ENCODE results near the gene UMAD1.

The UMAD1 gene

DNA sequence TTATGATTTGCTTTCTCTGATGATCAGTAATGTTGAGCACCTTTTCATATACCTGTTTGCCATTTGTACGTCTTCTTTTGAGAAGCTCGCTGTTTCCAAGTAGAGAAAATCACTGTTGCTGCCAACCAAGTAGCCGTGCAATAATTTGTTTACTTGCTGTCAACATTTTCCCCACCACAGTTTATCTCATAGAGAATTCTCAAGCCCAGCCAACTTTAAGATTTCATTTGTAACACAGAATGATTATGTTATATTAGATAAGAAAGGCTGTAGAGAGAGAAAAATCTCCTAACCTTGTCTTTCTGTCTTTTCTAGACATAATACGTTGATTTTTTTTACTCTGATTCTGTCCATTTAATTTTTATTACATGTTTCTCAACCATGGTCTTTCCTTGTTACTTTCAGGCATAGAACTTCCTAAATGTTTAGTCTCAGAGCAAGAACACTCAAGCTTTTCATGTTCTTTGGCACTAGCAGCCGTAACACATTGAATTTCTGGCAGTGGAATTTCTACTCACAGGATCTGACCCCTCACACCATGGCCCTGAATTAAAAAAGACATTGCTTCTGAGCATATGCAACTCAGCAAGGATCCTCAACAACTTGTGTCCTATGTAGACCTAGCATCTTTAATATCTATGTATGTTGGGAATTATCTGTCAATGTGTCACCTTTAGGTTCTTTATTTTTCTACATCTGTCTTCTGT lies 54.7 kb downstream of the UMAD1 start:
- TF ChIP-seq EGR1 (IDR thresholded peaks at IDR 0.05) (no peak), EP300 (IDR thresholded peaks at IDR 0.05; ENCODE audit: borderline replicate concordance) (no peak), CEBPB (IDR thresholded peaks at IDR 0.05) (no peak), CREB1 (IDR thresholded peaks at IDR 0.05; ENCODE audit: low read depth) (no peak), TCF12 (IDR thresholded peaks at IDR 0.05; ENCODE audit: low read depth) (no peak), NFIC (IDR thresholded peaks at IDR 0.05) (no peak), RAD21 (IDR thresholded peaks at IDR 0.05; ENCODE audit: low read depth) (no peak), ZBTB7A (IDR thresholded peaks at IDR 0.05; ENCODE audit: low read depth) (no peak)
- TF ChIP-seq, protein P1, sequence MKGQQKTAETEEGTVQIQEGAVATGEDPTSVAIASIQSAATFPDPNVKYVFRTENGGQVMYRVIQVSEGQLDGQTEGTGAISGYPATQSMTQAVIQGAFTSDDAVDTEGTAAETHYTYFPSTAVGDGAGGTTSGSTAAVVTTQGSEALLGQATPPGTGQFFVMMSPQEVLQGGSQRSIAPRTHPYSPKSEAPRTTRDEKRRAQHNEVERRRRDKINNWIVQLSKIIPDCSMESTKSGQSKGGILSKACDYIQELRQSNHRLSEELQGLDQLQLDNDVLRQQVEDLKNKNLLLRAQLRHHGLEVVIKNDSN (IDR thresholded peaks at IDR 0.05) = no peak
- TF ChIP-seq, protein P2, sequence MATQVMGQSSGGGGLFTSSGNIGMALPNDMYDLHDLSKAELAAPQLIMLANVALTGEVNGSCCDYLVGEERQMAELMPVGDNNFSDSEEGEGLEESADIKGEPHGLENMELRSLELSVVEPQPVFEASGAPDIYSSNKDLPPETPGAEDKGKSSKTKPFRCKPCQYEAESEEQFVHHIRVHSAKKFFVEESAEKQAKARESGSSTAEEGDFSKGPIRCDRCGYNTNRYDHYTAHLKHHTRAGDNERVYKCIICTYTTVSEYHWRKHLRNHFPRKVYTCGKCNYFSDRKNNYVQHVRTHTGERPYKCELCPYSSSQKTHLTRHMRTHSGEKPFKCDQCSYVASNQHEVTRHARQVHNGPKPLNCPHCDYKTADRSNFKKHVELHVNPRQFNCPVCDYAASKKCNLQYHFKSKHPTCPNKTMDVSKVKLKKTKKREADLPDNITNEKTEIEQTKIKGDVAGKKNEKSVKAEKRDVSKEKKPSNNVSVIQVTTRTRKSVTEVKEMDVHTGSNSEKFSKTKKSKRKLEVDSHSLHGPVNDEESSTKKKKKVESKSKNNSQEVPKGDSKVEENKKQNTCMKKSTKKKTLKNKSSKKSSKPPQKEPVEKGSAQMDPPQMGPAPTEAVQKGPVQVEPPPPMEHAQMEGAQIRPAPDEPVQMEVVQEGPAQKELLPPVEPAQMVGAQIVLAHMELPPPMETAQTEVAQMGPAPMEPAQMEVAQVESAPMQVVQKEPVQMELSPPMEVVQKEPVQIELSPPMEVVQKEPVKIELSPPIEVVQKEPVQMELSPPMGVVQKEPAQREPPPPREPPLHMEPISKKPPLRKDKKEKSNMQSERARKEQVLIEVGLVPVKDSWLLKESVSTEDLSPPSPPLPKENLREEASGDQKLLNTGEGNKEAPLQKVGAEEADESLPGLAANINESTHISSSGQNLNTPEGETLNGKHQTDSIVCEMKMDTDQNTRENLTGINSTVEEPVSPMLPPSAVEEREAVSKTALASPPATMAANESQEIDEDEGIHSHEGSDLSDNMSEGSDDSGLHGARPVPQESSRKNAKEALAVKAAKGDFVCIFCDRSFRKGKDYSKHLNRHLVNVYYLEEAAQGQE (IDR thresholded peaks at IDR 0.05; ENCODE audit: low read depth) = no peak

DNA sequence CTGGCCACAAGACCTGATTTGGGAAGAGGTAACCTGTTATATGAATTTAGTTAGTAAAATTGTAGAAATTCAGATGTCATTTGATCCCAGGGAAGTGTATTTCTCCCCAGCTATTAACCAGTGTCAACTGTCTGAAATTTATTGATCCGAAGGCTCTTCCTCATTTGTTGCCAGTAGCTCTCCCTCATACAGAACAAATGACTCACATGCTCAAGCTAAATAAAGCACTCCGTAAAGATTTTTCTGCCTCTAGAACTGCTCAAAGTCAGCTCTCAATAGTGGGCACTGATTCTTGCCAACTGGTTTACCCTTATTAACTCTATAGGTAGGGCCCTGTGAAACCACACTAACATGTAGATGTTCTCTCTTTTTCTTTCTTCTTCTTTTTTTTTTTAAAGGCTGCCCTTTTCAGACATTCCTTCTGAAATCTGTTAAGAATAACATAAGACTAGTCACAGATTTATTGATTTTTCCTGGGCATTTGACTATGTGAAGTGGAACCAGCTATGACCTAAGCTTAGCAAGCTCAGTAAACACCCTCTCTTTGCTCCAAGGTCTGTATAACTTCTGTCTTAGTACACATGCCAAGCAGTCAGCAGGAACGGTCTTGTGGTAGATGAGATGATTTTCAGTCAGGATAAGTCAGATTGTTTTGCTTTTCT lies 56.0 kb downstream of the UMAD1 start:
- TF ChIP-seq YY1 (IDR thresholded peaks at IDR 0.05; ENCODE audit: low read depth) (no peak), TEAD4 (IDR thresholded peaks at IDR 0.05) (no peak), NFIC (IDR thresholded peaks at IDR 0.05) (no peak), ZBTB7A (IDR thresholded peaks at IDR 0.05; ENCODE audit: low read depth) (no peak), TAF1 (IDR thresholded peaks at IDR 0.05; ENCODE audit: low read depth) (no peak), CREB1 (IDR thresholded peaks at IDR 0.05; ENCODE audit: low read depth) (no peak), EGR1 (IDR thresholded peaks at IDR 0.05) (no peak), RAD21 (IDR thresholded peaks at IDR 0.05; ENCODE audit: low read depth) (no peak), TCF12 (IDR thresholded peaks at IDR 0.05; ENCODE audit: low read depth) (no peak), FOXM1 (IDR thresholded peaks at IDR 0.05; ENCODE audit: borderline replicate concordance, low read depth) (no peak), EP300 (IDR thresholded peaks at IDR 0.05; ENCODE audit: borderline replicate concordance) (no peak)
- TF ChIP-seq, protein P2 (IDR thresholded peaks at IDR 0.05; ENCODE audit: low read depth) = no peak
- TF ChIP-seq, protein P3, sequence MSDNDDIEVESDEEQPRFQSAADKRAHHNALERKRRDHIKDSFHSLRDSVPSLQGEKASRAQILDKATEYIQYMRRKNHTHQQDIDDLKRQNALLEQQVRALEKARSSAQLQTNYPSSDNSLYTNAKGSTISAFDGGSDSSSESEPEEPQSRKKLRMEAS (IDR thresholded peaks at IDR 0.05) = no peak
- TF ChIP-seq, protein P1 (IDR thresholded peaks at IDR 0.05) = no peak

DNA sequence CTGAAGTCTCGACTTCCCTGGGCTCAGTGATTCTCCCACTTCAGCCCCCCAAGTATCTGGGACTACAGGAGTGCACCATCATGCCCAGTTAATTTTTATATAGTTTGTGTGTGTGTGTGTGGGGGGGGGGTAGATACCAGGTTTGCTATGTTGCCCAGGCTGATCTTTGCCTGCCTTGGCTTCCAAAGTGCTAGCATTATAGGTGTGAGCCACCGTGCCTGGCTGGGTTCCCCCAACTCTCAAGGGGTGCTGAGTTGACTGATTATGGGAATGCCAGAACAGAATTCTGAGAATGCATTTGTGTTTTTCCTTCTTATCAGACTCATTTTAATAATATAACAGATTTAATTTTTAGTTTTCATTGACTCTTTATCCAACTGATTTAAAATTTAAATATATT lies 58.4 kb downstream of the UMAD1 start:
- TF ChIP-seq TAF1 (IDR thresholded peaks at IDR 0.05; ENCODE audit: low read depth) = no peak
- TF ChIP-seq FOXM1 (IDR thresholded peaks at IDR 0.05; ENCODE audit: borderline replicate concordance, low read depth) = no peak
- TF ChIP-seq RAD21 (IDR thresholded peaks at IDR 0.05; ENCODE audit: low read depth) = no peak
- TF ChIP-seq TCF12 (IDR thresholded peaks at IDR 0.05; ENCODE audit: low read depth) = no peak
- TF ChIP-seq EGR1 (IDR thresholded peaks at IDR 0.05) = no peak

DNA sequence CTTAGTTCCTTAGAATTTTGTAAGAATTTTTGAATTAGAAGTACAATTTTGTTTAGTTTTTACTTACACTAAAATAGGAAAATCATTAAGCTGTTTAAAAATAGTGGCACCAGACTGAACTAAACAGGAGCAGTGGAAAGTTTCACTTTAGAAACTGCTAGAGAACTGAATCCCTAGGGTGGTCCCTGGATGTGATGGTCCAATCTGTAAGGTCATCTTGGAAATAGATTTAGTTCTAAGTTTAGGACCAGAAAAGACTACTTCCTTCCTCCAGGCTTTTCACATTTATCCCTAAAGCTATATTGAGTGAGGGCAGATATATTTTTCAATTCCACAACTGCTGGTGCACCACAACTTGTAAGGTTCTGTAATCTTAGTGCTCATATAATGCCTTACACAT lies 58.8 kb downstream of the UMAD1 start:
- TF ChIP-seq EP300 (IDR thresholded peaks at IDR 0.05; ENCODE audit: borderline replicate concordance) = no peak
- TF ChIP-seq, protein P3 (IDR thresholded peaks at IDR 0.05) = no peak
- no peak for TF ChIP-seq CEBPB (IDR thresholded peaks at IDR 0.05)

DNA sequence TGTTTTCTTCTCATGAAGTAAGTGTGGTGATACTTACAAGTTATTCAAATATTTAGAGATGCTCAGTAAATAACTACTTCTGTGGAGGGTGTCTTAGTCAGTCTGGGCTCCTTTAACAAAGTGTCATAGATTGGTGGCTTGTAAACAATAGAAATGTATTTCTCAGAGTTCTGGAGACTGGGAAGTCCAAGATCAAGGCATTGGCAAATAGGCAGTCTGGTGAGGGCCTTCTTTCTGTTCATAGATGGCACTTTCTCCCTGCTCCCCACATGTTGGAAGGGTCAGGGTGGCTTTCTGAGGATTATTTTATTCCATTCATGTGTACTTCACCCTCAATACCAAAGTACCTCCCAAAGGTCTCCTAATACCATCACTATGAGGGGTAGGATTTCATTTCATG lies 59.4 kb downstream of the UMAD1 start:
- TF ChIP-seq ZBTB7A (IDR thresholded peaks at IDR 0.05; ENCODE audit: low read depth) (no peak), TEAD4 (IDR thresholded peaks at IDR 0.05) (no peak), EP300 (IDR thresholded peaks at IDR 0.05; ENCODE audit: borderline replicate concordance) (no peak), RAD21 (IDR thresholded peaks at IDR 0.05; ENCODE audit: low read depth) (no peak), TCF12 (IDR thresholded peaks at IDR 0.05; ENCODE audit: low read depth) (no peak), FOXM1 (IDR thresholded peaks at IDR 0.05; ENCODE audit: borderline replicate concordance, low read depth) (no peak), NFIC (IDR thresholded peaks at IDR 0.05) (no peak), CREB1 (IDR thresholded peaks at IDR 0.05; ENCODE audit: low read depth) (no peak), CEBPB (IDR thresholded peaks at IDR 0.05) (no peak)
- TF ChIP-seq, protein P1 (IDR thresholded peaks at IDR 0.05) = no peak

Measured in Ishikawa (cell line).